ENCODE results near the gene SOCS3.

The SOCS3 gene

DNA sequence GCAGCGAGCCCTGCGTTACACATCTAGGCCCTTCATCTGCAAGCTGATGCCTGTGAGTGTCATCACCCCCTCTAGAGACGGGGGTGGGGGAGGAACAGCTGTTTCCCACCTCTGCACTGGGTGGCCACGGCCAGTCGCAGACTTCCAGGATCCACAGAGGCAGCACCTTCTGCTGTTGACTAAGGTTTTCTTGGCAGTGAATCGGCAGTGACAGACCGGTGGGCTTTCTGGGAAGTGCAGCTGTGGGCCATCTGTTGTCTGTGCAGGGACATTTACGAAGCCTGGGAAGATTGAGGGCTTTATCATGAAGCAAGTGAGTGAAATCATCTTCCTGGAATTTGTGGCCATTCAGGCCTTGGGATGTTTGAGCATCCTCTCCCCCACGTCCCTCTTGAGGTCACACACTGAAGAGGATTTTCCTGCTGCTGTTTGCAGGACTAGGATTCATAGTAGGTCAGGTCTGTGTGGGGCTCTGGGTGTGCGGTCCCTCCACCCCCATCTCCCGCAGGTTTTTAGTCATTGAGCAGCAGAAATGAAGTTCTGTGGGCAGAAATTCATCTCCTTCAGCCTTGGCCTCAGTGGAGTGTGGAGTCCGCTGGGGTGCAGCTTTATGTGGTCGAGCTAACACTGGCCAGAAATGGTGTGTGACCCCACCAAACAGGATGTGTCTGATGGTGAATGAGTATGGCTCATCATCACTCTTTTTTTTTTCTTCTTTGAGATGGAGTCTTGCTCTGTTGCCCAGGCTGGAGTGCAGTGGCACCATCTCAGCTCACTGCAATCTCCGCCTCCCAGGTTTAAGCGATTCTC is 30.6 kb upstream of the SOCS3 start:
- peak; percentile 84 for DNase-seq (ENCODE audit: low read depth, low spot score)

DNA sequence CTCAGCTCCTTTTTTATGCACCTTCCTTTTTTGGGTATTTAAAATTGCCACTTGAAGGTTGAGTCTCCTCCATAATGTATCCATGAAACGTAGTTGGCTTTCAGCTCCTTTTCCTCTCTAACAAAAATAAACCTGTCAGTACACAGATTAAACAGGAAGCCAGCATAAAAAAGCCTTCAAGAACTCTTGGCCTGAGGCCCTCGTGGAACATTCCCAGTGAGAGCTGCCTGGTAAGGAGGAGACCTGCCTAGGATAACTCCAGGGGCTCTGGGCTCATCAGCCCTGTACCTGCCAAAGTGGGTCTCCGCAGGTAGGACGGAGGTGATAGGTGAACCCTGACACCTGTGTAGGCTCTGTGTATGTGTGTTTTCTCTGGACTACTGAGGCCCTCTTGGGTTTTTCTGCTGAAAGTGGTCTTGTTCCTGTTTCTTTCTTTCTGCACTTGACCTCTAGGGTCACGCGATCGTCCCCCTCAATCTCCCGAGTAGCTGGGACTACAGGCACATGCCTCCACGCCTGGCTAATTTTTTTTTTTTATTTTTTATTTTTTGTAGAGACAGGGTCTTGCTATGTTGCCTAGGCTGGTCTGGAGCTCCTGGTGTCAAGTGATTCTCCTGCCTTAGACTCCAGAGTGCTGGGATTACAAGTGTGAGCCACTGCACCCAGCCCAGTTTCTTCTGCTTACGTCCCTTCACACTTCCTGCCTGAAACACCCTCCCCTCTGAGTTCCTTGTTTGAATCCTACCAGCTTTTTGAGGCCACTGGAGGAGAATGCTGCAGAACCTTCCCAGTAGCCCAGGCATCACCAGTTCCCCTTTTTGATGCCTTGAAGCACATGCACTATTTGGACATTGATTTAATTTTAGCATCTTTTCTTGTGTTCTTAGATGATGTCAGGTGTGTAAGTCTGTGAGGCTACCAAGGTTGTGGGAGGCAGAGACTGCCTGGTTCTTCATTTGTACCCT is 28.4 kb upstream of the SOCS3 start:
- no peak for DNase-seq (ENCODE audit: low read depth, low spot score)

DNA sequence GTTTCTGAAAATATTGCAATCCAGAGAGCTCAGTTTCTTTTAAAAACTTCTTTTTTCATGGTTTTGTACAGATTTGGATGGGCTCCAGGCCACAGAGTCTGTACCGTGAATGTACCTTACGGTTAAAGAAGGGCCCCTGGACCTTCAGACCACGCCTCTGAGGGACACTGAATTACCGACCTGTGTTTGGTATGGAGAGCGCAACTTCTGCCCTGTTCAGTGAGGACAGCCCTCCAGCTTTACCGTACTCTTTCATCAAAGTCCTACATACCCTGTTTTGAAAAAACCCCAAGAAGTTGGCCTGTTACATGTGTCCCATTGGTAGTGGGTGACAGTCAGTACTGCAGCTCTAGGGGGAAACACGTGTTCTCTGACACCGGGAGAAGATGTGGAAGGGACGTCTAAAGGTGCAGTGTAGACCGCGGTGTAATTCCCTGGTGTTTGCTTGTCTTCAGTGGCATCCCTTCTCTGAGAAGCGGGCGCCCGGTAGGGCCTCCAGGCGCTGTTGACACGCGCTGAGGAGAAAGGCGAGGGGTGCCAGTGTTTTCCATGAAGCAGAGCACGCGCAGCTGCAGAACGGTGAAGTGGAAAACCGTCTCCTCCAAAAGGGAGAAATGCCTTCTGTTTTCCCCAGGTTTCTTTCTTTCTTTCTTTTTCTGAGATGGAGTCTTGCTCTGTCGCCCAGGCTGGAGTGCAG is 24.8 kb upstream of the SOCS3 start:
- no peak for DNase-seq (ENCODE audit: low read depth, low spot score)

DNA sequence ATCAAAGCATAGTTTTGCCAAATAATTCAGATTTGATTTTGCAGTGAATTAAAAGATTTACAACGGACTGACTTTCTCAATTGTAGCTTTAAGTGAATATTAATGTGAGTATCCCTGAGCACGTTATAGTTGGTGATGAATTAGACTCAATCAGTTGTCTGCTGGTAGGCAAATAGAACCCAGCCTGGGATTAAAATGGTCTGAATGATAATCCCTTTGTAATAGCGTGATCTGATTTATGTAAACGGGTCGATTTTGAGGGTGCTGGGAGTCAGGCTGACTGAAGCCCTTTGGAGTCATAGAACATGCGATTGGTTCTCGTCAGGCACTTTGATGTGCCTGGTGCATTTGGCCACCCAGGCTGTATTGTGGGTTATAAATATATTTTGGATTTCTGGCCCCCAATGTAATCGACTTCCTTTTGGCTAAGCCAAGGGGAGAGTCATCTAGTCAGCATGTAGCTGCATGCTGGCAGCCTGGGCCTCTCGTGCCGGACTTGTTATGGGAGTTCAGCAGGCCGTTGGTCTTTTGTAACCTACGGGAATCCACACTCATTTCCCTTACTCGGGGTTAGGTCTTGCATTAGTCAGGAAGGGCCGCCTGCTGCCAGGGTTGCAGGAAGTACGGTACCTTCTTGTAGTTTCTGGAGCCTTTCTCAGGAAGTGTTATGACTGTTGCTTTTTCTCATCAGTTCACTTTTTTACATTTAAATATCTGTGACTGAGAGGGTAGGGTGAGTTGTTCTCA is 24.0 kb upstream of the SOCS3 start:
- DNase-seq (ENCODE audit: low read depth, low spot score) = peak; percentile 54

DNA sequence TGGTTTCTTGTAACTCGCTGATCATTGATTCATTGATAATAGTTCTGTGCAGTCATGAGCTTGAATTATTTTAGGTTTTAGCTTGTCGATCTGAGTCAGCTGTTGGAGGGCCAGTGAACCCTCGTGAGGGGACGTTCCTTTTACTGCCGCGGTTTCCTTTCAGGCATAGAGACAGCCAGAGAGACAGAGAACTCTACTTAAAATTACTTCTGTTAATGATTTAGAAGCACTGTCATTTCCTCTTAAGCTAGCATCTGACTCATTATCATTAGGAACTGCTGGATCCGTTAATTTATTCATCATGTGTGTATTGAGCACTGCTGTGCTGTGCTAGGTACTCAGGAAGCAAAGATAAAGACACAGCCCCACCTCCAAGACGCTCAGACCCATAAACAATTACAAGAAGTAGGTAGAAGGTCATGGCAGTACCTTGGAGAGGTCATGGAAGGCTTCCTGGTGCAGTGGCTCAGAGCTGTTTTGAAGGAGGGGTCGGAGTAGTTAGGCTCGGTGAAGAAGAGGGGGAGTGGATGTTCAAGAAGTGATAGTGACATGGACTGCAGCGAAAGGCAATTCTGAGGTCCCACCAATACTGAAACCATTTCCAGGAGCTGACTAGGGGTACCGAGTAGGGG is 21.8 kb upstream of the SOCS3 start:
- peak; percentile 78 for DNase-seq (ENCODE audit: low read depth, low spot score)

DNA sequence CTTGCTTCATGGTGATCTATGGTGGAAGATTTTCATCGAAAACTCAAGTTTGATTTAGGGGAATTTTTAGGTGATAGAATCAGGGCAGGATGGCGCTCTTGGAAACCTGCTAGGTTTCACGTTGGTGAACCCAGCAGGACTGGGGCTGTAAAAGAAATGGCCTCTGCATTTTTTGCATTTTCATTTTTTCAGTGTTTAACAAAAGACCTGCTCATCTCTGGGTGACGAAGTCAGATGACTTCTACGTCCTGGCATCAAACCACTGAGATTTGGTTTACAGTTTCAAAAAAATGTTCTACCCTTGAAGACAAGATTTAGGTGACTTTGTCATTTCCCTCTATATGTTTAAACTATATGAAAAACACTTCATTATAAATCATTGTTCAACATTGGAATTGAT is 20.5 kb upstream of the SOCS3 start:
- DNase-seq (ENCODE audit: low read depth, low spot score) = no peak

DNA sequence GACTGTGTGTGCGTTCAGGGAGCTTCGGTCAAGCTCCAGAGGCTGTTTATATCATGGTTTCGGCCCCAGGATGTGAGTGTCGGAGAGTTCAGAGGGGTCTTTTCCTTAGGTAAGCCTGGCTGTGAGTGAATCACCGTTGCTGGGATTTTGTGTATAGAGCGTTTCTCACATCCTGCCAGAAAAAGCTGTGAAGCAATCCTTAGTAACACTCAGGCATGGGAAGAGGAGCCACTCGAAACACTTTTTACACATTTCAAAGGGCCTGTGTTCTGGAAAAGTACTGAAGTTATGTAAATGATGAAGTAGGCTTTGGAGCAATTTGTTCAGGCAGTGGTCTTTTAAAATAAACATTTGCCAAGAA is 19.2 kb upstream of the SOCS3 start:
- DNase-seq (ENCODE audit: low read depth, low spot score) = peak; percentile 34

DNA sequence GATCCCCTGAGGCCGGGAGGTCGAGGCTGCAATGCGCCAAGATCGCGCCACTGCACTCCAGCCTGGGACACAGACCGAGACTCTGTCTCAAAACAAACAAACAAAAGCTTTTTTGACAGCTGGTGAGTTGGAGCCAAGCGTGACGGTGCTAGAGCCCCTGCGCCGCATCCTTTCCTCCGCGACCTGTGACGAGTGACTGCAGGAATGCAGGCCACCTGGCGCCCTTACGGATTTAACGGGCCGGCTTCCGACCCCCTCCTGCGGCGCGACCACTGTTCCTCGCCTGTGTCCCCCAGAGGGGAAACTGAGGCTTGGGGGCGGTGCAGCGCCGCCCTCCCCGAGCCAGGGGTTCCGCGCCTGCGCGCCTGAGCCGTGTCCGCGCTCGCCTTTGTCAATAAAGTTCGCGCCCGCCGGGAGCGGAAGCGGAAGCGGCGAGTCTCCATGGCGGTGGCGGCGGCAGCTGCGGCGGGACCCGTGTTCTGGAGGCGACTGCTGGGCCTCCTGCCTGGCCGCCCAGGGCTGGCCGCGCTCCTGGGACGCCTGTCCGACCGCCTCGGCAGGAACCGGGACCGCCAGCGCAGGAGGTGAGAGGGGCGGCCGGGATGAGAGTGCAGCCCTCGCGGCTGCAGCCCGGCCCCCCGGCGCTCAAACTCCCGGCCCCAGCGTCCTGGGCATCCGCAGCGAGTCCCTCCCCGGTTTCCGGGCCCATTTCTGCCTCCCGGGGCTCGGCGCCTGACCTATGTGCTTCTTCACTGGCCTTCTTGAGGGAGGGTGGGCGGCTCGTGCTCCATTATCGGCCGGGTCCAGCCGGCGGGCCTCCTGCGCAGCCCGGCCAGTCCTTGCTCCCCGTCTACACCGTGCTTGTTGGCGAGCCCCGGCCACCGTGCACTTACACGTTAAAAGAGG is 18.6 kb upstream of the SOCS3 start, which contains the start of gene PGS1:
PGS1 (plus strand) TSS at position 425 of the 906 bp plus-strand sequence; CDS start at position 442, 17 bp downstream.
- peak; percentile 86 for DNase-seq (ENCODE audit: low read depth, low spot score)

DNA sequence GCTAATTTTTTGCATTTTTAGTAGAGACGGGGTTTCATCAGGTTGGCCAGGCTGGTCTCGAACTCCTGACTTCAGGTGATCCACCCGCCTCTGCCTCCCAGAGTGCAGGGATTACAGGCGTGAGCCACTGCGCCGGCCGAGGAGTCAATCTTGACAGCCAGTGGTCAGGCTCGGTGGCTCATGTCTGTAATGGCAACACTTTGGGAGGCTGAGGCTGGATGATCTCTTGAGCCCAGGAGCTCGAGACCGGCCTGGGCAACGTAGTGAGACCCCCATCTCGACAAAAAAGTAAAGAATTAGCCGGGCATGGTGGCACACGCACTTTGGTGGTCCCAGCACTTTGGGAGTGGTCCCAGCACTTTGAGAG is 18.0 kb upstream of the SOCS3 start:
- DNase-seq (ENCODE audit: low read depth, low spot score) = no peak

DNA sequence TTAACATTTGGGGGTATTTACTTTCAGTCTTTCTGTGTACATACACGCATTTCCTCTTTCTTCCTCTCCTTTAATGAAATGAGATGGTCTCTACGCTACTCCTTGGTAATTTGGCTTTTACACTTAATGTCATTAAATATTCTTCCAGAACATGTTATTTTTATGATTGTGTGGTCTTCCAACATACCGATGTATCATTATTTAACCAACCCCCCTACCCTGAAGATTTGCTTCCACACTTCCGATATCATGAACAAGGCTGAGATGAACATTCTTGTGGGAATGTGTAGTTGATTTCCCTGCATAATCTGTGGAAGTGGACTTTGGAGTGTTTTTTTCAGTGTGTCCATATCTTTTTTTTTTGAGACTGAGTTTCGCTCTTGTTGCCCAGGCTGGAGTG is 16.3 kb upstream of the SOCS3 start:
- DNase-seq (ENCODE audit: low read depth, low spot score) = no peak

DNA sequence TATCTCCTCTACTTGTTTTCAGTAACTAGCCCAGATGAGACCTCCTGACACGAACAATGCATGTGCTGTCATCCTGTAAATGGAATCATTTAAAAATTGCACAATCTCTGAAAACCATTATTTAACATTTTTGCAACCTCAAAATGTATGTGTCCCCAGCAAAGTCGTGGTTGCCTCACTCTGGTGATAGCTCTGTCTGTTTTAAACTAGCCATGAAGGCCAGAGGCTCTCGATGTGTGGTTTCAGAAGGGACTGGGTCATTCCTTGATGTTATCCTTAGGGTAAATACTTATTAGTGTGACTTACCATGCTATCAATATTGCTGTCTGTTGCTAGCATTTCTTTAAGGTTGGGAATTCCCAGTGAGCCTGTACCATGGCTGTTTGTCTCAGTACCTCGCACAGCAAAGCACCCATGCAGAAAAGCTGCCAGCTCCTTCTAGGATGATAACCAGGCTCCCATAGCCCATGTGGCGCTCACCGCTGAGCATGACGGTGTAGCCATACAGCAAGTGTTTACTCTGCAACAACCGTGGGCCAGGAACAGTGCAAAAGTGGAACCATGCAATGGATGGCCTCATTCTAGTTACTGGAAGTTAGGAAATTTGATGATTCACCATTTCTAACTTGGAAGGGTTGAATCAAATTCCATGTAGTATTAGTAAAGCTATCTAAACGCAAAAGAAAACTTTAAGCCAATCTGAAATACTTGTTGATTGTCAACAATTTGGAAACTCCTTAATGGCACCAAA is 15.7 kb upstream of the SOCS3 start:
- peak; percentile 41 for DNase-seq (ENCODE audit: low read depth, low spot score)

DNA sequence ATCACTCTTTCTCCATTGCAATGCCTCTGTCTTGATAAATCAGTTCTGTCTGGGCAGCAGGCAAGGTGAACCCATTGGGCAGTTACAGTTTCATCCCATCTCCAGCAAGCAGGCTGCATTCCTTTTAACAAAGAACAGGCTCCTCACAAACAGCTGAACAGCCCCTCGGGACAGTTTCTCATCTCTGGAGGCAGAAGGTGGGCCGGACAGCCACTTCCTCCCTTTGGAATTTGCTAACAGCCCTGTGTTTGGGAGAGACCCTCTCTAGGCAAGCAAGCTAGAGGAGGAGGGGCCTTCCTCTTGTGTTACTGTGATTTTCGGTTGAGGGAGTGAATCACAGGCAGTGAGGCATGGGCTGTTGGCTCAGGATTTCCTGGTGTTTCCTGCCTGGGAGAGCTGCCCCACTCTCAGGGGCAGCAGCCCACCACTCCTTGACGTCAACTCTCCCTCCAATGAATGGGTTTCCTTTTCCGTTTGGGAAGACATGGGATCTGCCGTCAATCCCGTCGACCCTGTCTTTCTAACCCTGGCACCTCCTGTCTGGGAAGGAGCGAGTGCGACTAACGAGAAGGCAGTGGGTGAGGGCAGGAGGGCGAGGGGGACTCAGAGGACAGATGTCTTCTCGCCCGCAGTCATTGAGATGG is 14.9 kb upstream of the SOCS3 start:
- peak; percentile 97 for DNase-seq (ENCODE audit: low read depth, low spot score)

DNA sequence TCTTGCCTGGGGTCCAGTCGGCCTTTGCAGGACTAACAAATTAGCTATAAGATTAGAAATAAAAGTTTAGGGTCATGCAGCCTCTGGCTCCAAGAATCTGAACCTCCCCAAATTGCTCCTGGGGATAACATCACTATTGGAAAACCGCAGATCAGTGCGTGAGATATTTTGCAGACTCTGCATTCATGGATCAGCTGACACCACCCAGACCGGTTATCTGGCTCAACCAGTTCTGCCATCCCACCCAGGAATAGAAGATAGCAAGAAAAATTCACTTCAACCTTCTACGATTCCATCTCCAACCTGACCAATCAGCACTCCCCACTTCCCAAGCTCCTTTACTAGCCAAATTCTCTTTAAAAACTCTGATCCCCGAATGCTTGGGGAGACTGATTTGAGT is 14.3 kb upstream of the SOCS3 start:
- DNase-seq (ENCODE audit: low read depth, low spot score) = peak; percentile 81

DNA sequence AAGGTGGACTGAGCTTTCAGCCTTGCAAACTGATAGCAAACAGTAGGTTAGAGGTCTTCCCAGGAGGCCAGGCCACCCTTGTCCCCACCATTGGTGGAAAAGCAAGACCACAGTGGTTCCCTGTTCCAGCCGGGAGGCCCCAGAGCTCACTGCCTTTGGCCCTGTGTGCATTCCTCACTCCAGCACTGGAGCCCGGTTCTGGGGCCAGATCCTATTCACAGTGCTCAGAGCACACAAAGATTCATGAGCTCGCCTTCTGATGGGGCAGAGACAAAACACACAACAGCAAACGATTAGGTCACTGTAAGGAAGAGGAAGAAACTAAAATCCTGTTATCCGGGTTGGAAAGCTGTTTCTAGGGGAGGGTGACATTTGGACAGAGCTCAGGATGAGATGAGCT is 13.0 kb upstream of the SOCS3 start:
- DNase-seq (ENCODE audit: low read depth, low spot score) = peak; percentile 49

DNA sequence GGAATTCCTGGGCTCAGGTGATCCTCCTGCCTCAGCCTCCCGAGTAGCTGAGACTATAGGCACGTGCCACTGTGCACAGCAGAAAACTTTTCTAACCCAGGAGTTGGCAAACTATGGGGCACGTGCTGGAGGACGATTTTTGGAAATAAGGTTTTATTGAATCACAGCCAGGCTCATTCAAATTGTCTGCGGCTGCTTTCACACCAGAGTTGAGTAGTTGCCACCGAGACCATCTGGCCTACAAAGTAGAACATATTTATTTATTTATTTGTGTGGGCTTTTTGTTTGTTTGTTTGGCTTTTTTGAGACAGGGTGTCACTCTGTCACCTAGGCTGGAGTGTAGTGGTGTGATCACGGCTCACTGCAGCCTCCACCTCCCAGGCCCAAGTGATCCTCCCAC is 11.2 kb upstream of the SOCS3 start:
- DNase-seq (ENCODE audit: low read depth, low spot score) = no peak

DNA sequence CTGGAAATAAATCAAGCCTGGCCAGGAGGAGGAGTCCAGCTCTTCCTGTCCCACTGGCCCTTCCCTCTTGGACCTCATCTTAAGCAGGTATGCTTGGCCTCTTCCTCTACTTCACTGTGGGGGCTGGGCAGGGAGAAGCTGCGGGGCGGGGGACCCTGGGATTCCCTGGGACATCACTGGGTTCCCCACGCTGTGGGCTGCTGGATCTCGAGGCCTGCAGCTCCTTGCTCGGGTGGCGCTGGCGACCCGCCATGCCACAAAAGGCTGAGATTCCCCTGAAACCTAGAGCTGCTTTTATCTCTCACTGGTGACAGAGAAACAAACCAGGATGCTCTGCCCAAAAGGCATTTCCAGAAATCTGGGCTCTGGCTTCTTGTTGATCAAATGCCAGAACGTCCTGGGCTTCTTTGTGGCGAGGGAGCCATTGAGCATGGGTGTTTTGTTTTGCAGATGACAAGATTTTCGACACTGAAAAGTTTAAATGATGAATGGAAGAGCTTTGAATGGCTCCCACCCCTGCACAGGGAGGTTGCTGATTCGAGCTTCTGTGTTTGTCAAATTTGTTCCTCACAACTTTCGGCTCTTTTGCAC is 10.0 kb upstream of the SOCS3 start:
- peak; percentile 77 for DNase-seq (ENCODE audit: low read depth, low spot score)

DNA sequence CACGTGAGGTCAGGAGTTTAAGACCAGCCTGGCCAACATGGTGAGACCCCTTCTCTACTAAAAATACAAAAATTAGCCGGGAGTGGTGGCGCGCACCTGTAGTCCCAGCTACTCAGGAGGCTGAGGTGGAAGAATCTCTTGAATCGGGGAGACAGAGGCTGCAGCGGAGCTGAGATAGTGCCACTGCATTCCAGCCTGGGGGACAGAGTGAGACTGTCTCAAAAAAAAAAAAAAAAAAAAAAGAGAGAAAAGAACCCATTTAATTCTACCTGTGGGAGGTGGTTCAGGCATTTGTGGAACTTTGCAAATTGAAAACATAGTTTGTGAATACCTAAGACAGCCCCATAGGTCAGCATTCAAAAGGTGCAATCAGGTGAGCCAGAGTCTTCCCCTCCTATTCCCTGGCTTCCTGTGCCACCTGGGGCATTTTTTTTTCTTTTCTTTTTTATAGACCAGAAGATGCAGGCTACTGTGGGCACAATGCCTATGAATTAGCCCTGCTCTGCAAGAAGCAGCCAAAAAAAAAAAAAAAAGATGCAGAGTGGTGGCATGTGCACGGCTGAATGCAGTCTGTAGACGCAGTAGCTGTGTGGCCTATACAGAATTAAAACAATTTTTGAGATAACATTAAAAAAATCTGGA is 9.1 kb upstream of the SOCS3 start:
- DNase-seq (ENCODE audit: low read depth, low spot score) = no peak

DNA sequence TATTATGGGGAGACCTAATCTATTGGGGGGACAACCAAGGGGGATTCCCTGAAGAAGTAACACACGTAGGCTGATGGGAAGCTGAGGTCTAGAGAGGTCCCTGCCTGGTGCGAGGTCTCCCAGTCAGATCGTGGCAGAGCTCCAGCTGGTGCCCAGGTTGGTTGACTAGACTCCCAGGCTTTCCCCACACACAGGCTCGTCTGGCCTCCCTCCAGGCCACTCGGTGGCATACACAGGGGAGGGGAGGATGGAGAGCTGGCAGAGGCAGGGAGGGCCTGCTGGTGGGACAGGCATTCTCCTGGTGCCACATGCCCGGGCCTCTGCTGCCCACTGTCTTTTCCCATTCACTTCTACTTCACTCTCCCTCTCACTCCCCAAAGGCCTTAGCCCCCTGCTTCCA is 8.5 kb upstream of the SOCS3 start:
- no peak for DNase-seq (ENCODE audit: low read depth, low spot score)

All from ELF-1 (cell line).